HepG2 (cell line): ENCODE measurements around the gene MTFR1L. TPM values are rescaled to one million over a fixed set of nuclear protein-coding genes. Genes with fewer than 3 reads are reported as not detected.

Experiments used
- AGO1 ChIP-seq: fragments of 200-400 bp; formaldehyde crosslinking; IDR thresholded peaks from 2 replicates; pipeline ENCODE4 v1.6.1; 2017; ENCODE audit warnings: mild to moderate bottlenecking, low read depth, low read length, moderate library complexity; ENCODE audit not compliant: poor library complexity, severe bottlenecking
- ARID2 ChIP-seq: sonication (generic); formaldehyde crosslinking; IDR thresholded peaks from 2 replicates; pipeline ENCODE4 v1.8.1; 2022; ENCODE audit warnings: mild to moderate bottlenecking, missing genetic modification reagents, borderline replicate concordance
- BCL3 ChIP-seq: sonication (generic); formaldehyde crosslinking; IDR thresholded peaks from 2 replicates; pipeline ENCODE4 v1.5.1; 2020; ENCODE audit warnings: mild to moderate bottlenecking, missing genetic modification reagents, moderate library complexity
- DMAP1 ChIP-seq: IDR thresholded peaks from 2 replicates; pipeline ENCODE4 v1.6.1; 2016
- KMT2B ChIP-seq: IDR thresholded peaks from 2 replicates; pipeline ENCODE4 v1.6.1; 2016; ENCODE audit warnings: missing genetic modification reagents, missing compliant biosample characterization
- MBNL3 ChIP-seq: fragments of 250-450 bp; sonication (Bioruptor Pico); conservative IDR thresholded peaks from 2 replicates; pipeline ENCODE4 v1.8.0; 2022; ENCODE audit warnings: mild to moderate bottlenecking, inconsistent platforms
- MXD1 ChIP-seq: sonication (generic); formaldehyde crosslinking; IDR thresholded peaks from 2 replicates; pipeline ENCODE4 v1.4.0; 2020; ENCODE audit warnings: mild to moderate bottlenecking, missing genetic modification reagents
- SKI ChIP-seq: fragments of 450-650 bp; IDR thresholded peaks from one replicate; pipeline ENCODE4 v1.6.1; 2018; ENCODE audit warnings: mild to moderate bottlenecking; ENCODE audit not compliant: partially characterized antibody
- SRY ChIP-seq: sonication (generic); formaldehyde crosslinking; IDR thresholded peaks from 2 replicates; pipeline ENCODE4 v1.8.0; 2022; ENCODE audit warnings: mild to moderate bottlenecking, missing genetic modification reagents
- TP53 ChIP-seq: sonication (generic); formaldehyde crosslinking; conservative IDR thresholded peaks from 2 replicates; pipeline ENCODE4 v1.4.0; 2020; ENCODE audit warnings: missing genetic modification reagents
- YY1 ChIP-seq: IDR thresholded peaks from 2 replicates; pipeline ENCODE4 v1.6.1; 2011; ENCODE audit warnings: low read length, low read depth, moderate library complexity, mild to moderate bottlenecking; ENCODE audit not compliant: insufficient read depth, insufficient replicate concordance
- ZBTB1 ChIP-seq: sonication (generic); formaldehyde crosslinking; IDR thresholded peaks from 2 replicates; pipeline ENCODE4 v1.4.0; 2020; ENCODE audit warnings: missing genetic modification reagents, borderline replicate concordance
- ZBTB8A ChIP-seq: sonication (generic); formaldehyde crosslinking; IDR thresholded peaks from 2 replicates; pipeline ENCODE4 v1.4.0; 2020; ENCODE audit warnings: mild to moderate bottlenecking, low read depth, missing genetic modification reagents, borderline replicate concordance
- ZMAT5 ChIP-seq: sonication (generic); formaldehyde crosslinking; IDR thresholded peaks from 2 replicates; pipeline ENCODE4 v1.5.0; 2020; ENCODE audit warnings: mild to moderate bottlenecking, low read depth, missing genetic modification reagents, borderline replicate concordance
- ZNF18 ChIP-seq: sonication (generic); formaldehyde crosslinking; IDR thresholded peaks from 2 replicates; pipeline ENCODE4 v1.8.0; 2022; ENCODE audit warnings: mild to moderate bottlenecking, missing genetic modification reagents; ENCODE audit not compliant: insufficient replicate concordance
- ZNF280D ChIP-seq: sonication (generic); formaldehyde crosslinking; IDR thresholded peaks from 2 replicates; pipeline ENCODE4 v1.5.1; 2020; ENCODE audit warnings: mild to moderate bottlenecking, missing genetic modification reagents
- ZNF564 ChIP-seq: sonication (generic); formaldehyde crosslinking; IDR thresholded peaks from 2 replicates; pipeline ENCODE4 v1.8.1; 2023; ENCODE audit warnings: mild to moderate bottlenecking, missing genetic modification reagents
- ZNF607 ChIP-seq: sonication (generic); formaldehyde crosslinking; IDR thresholded peaks from 2 replicates; pipeline ENCODE4 v1.5.1; 2020; ENCODE audit warnings: missing genetic modification reagents, mild to moderate bottlenecking, borderline replicate concordance
- ZNF672 ChIP-seq: sonication (generic); formaldehyde crosslinking; IDR thresholded peaks from 2 replicates; pipeline ENCODE4 v1.8.1; 2022; ENCODE audit warnings: missing genetic modification reagents
- ZNF878 ChIP-seq: sonication (generic); formaldehyde crosslinking; IDR thresholded peaks from 2 replicates; pipeline ENCODE4 v1.8.1; 2023; ENCODE audit warnings: mild to moderate bottlenecking, missing genetic modification reagents, moderate library complexity
- ZNF879 ChIP-seq: sonication (generic); formaldehyde crosslinking; IDR thresholded peaks from 2 replicates; pipeline ENCODE4 v1.8.1; 2023; ENCODE audit warnings: missing genetic modification reagents
- polyA plus RNA-seq, 8 experiments: library from polyadenylated mRNA; depleted of rRNA in 3 of 8; stranded (reverse) in 7 of 8; unstranded in 1 of 8; fragments of >200 nt; fragmentation: Illumina TruSeq in 4 of 8; extraction: Trizol in 4 of 8; gene quantifications; 2 replicates each; pipeline versions ENCODE4 v1.2.1 to v1.2.3, GENCODE V29; 2011 to 2016; ENCODE audit warnings: low read depth in 4 of 8, missing spikeins in 1 of 8, mixed read lengths in 1 of 8; ENCODE audit not compliant: insufficient read depth in 1 of 8
- total RNA-seq, 5 experiments: library from RNA; depleted of rRNA; stranded (reverse); fragments of >200 nt; fragmentation: Illumina TruSeq; extraction: Trizol; gene quantifications; 2 replicates each; pipeline ENCODE4 v1.2.3, GENCODE V29; 2016; ENCODE audit warnings: low read depth in 1 of 5

MTFR1L gene
- total and polyA plus RNA-seq, 2 of the 13 experiments (the other 11 are each of a cell fraction or from before 2014, with no cell fraction given), result 38.0 to 55.7 TPM

GRCh38 chr1:25819491-25820246 is at the start of gene MTFR1L (continued):
- no peak for TF ChIP-seq ZNF878
- TF ChIP-seq MBNL3, result no peak
- TF ChIP-seq DMAP1 (CRISPR knock-in tag), result peak; percentile 69
- no peak; the same call in 1 of the 2 replicates for TF ChIP-seq KMT2B (CRISPR knock-in tag)
- TF ChIP-seq ZNF18, result peak; percentile 12
- TF ChIP-seq ZNF672 (CRISPR knock-in tag), result no peak
- TF ChIP-seq TP53, result no peak; the same call in 1 of the 2 replicates
- TF ChIP-seq ZNF564 (CRISPR knock-in tag), result peak; percentile 65
- TF ChIP-seq ZBTB1 (CRISPR knock-in tag), result no peak; the same call in 1 of the 2 replicates
- TF ChIP-seq ZNF280D (CRISPR knock-in tag), result peak; percentile 78
- TF ChIP-seq BCL3 (CRISPR knock-in tag), result no peak
- TF ChIP-seq ZNF607 (CRISPR knock-in tag), result peak; percentile 7; the same call in 1 of the 2 replicates
- peak; percentile 37; the same call in 1 of the 2 replicates for TF ChIP-seq MXD1 (CRISPR knock-in tag)
- no peak for TF ChIP-seq ARID2 (CRISPR knock-in tag)
- TF ChIP-seq YY1, result peak; percentile 68
- TF ChIP-seq SRY (CRISPR knock-in tag), result no peak
- TF ChIP-seq ZMAT5, result no peak
- no peak for TF ChIP-seq ZNF879 (CRISPR knock-in tag)
- TF ChIP-seq ZBTB8A (CRISPR knock-in tag), result no peak; the same call in 1 of the 2 replicates
- TF ChIP-seq AGO1, result no peak
- TF ChIP-seq SKI, result no peak
